ENCODE data around the gene F3.

Gene F3

GRCh38 chr1:94526152-94526980 lies 15.2 kb downstream of the F3 start:
- DNase-seq = no peak

DNA sequence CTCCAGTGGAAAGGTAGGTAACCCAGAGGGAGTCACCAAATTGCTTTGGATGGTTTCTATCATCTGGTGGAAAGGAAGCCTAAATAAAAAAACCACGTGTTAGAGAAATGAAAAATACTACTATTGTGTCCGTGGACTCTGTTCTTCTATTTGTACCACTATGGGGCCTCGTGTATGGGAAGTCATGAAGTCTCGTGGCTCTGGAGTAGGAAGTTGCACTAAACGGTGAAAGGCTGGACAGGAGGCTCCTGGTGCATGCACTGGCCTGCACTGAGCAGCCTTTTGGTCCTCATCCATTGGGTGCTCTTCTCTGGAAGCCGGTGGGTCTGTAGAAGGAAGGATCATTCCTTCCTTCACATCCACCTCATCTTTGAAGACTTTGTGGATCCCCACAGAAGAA lies 17.0 kb downstream of the F3 start:
- no peak for DNase-seq

DNA sequence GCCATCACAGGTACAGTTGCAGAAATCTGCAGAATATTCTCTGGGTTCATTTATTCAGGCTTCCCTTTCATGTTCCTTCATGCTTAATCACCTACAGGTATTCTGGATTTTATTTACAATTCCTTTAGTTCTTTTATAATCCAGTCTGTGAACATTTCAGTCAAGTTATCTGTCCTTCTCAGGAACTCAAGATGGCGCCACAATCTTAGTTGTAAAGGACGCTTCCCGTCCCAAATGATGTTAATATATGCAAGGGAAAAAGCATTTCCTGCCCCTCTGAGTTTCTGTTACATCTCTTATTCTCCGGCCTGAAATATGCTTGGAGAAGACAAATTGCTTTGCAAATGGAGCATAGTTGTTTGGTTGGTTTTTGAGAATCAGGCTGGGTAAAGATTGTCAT lies 19.3 kb downstream of the F3 start:
- no peak for DNase-seq

DNA sequence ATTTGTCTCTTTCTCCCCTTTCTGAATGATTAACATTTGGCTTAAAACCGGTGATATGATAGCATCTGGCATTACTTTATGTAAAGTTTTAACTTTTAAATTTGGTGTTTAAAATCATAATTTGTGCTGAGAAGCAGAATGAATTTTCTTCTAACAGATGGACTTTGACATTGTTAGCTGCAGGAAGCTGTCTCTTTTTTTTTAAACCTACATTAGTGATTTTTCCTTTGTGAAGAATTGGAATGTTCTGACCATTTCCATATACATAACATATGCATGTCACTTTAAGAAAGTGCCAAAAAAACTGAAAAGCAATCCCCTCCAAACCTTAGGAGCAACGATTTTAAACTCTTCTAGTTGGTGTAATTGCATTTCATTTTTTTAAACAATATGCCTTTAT lies 22.2 kb downstream of the F3 start:
- DNase-seq = no peak

DNA sequence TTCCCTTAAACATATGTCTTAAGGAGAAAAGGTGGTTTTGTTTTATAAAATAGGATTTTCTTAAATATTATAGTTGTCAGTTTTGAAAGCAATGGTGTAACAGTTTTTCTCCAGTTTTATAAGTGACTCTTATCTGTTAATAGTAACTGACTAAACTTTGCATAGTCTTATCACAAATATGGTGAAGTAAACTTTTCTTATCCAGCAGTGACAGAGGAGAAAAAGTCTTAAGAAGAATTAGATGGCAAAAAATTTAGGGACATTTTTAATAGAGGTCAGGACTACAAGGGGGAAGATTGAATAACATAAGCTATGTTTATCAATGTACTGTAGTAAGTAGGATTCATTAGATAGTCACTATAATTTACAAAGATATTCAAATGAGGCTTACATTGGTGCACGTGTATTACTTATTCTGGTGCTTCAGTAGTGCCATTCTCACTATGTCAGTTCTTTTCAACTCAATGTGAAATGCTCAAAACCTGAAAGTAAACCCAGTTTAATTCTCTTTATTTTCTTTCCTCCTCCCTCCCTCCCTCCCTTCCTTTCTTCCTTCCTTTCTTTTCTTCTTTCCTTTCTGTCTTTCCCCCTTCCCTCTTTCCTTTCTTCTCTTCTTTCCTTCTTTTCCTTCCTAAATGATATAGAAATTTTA lies 26.1 kb downstream of the F3 start:
- DNase-seq = no peak

- DNase-seq = peak in 1 of 2 donors; percentile 2
Observed at GRCh38 chr1:94514095-94514727, 27.3 kb downstream of the F3 start.

DNA sequence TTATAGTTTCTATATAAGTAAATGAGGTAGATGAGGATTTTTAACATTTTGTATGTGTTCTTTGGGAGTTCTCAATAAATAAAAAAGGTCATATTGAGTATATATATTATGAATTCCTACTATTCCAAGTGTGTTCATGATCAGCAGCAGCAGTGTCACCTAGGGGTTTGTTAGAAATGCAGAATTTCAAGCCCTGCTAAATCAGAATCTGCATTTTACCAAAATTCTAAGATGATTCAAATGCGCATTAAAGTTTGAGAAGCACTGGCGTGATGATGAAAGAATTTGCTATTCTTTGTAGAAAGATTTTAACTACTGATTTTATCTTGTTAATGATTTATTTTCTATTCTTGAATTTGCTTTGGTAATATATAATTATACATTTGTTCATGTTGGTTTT lies 28.7 kb downstream of the F3 start:
- DNase-seq = no peak

DNA sequence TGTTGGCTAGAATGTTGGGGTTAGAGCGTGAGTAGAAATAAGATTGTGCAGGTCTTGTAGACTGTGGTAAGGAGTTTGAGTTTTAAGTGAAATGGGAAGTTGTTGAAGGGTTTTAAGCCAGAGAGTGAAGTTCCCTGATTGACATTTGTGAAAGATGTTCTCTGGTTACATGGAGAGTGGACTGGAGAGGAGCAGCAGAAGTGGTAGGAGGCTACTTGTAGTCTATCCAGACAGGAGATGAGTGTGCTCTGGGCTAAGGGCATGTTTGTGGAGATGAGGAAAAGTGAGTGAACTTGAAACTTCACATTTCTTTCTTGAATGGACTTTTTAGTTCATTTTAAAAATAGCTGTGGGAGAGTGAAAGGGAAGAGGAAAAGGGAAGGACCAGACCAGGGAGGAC lies 37.0 kb downstream of the F3 start:
- no peak for DNase-seq

- no peak for DNase-seq
Observed at GRCh38 chr1:94503153-94503552, 38.4 kb downstream of the F3 start.

DNA sequence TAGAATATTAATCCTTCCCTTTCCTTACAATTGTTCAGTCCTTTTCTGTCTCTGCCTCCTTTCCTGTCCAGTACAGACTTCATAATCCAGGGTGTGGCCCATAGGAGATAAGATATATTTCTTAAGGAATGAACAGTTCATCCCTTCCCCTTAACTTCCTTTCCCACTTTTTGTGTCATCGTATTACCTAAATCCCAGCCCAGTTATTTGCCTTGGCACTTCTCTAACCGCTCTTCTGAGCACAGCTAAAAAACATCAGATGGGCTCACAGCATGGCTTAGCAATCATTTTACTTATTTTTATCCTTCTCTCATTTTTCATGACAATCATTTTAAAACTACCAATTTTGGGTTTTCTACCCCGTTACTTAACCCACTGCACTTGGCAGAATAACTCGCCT lies 39.6 kb downstream of the F3 start:
- no peak for DNase-seq

- no peak for DNase-seq
Observed at GRCh38 chr1:94501426-94501825, 40.1 kb downstream of the F3 start.

GRCh38 chr1:94496076-94496755 lies 45.3 kb downstream of the F3 start:
- DNase-seq = no peak

DNA sequence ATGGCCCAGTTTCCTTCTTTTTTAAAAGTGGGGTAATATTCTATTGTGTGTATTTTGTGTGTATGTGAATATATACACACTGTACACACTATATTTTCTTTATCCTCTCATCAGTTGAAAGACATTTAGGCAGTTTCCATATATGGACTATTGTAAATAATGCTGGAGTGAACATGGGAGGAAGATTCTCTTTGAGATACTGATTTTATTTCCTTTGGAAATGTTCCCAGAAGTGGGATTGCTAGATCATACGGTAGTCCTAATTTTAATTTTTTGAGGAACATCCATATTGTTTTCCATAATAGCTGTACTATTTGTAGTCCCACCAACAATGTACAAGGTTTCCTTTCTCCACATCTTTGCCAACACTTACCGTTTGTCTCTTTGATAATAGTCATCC lies 51.0 kb downstream of the F3 start:
- DNase-seq = no peak

- no peak for DNase-seq
Observed at GRCh38 chr1:94486990-94487389, 54.6 kb downstream of the F3 start.

GRCh38 chr1:94481473-94481933 lies 60.1 kb downstream of the F3 start:
- peak; percentile 30 to 56 for DNase-seq

- DNase-seq = no peak
Observed at GRCh38 chr1:94479682-94480081, 61.9 kb downstream of the F3 start.
